CD4-positive, alpha-beta T cell (primary cell): Measurements from ENCODE around the gene ZNF512. TPM values are rescaled to one million over a fixed set of nuclear protein-coding genes. Genes with fewer than 3 reads are reported as not detected.

ENCODE experiments used
- ATAC-seq: fragments of 200-7000 bp; cut with Tn5 transposase; one replicate; pipeline ENCODE4 v1.10.0; 2022; ENCODE audit warnings: mild to moderate bottlenecking; ENCODE audit not compliant: poor library complexity
- CTCF ChIA-PET: fragments of 350-600 bp; sonication (Branson Sonifier 250); formaldehyde crosslinking; loops from one replicate; lab custom pipeline; 2021; ENCODE audit warnings: antibody characterized with exemption, inconsistent platforms; lab: Charles Lee
- POLR2A ChIA-PET: fragments of 350-600 bp; sonication (Branson Sonifier 250); formaldehyde crosslinking; loops from one replicate; lab custom pipeline; 2021; ENCODE audit warnings: antibody characterized with exemption, inconsistent platforms; lab: Charles Lee
- DNase-seq, 14 experiments: peaks; one replicate each; pipeline ENCODE4 v3.0.0-alpha.2; 2013 to 2020; ENCODE audit warnings: mixed read lengths in 2 of 14
- H3K27ac ChIP-seq, 2 donors: one replicate each; pipeline versions ENCODE4 v1.5.1 to v1.7.0; 2013; ENCODE audit warnings: low read length in 2 of 2, low read depth in 1 of 2, mild to moderate bottlenecking in 1 of 2
- H3K27me3 ChIP-seq, 2 experiments: 1 replicate in 1 of 2; 2 replicates in 1 of 2; pipeline versions ENCODE4 v1.6.1 to v1.7.0; 2013; ENCODE audit warnings: low read length in 2 of 2, control low read depth in 1 of 2, mild to moderate bottlenecking in 1 of 2, moderate library complexity in 1 of 2; ENCODE audit not compliant: insufficient read depth in 2 of 2, control insufficient read depth in 1 of 2
- H3K36me3 ChIP-seq: one replicate; pipeline ENCODE4 v1.6.1; 2013; ENCODE audit warnings: low read length, control low read depth; ENCODE audit not compliant: insufficient read depth
- H3K4me1 ChIP-seq: one replicate; pipeline ENCODE4 v1.6.1; 2013; ENCODE audit warnings: low read length, control low read depth; ENCODE audit not compliant: insufficient read depth
- H3K4me3 ChIP-seq: one replicate; pipeline ENCODE4 v1.5.1; 2013; ENCODE audit warnings: mild to moderate bottlenecking, low read length, moderate library complexity
- H3K9me3 ChIP-seq, 2 experiments: 1 replicate in 1 of 2; 2 replicates in 1 of 2; pipeline versions ENCODE4 v1.6.1 to v1.7.0; 2013; ENCODE audit warnings: low read length in 2 of 2, mild to moderate bottlenecking in 2 of 2, control low read depth in 1 of 2, moderate library complexity in 1 of 2; ENCODE audit not compliant: control insufficient read depth in 1 of 2, insufficient read depth in 1 of 2
- H3K27ac Mint-ChIP-seq: one replicate; pipeline ENCODE4 v1.8.0; 2020; ENCODE audit warnings: mixed read lengths
- H3K27me3 Mint-ChIP-seq: one replicate; pipeline ENCODE4 v1.8.0; 2021; ENCODE audit warnings: mixed read lengths
- H3K36me3 Mint-ChIP-seq: one replicate; pipeline ENCODE4 v1.8.0; 2021; ENCODE audit warnings: low read depth, mixed read lengths
- H3K4me1 Mint-ChIP-seq: one replicate; pipeline ENCODE4 v1.8.0; 2021; ENCODE audit warnings: low read depth, mixed read lengths
- H3K4me3 Mint-ChIP-seq: one replicate; pipeline ENCODE4 v1.8.0; 2020; ENCODE audit warnings: mild to moderate bottlenecking, mixed read lengths
- H3K9me3 Mint-ChIP-seq: one replicate; pipeline ENCODE4 v1.8.0; 2020; ENCODE audit warnings: mixed read lengths
- CTCF ChIP-seq: fragments of 200-600 bp; IDR thresholded peaks from one replicate; pipeline ENCODE4 v1.8.0; 2022; ENCODE audit warnings: antibody characterized with exemption, mild to moderate bottlenecking
- intact Hi-C, 2 experiments: fragments of 100-400 bp; cut with DNase I in 1 of 2; cut with micrococcal nuclease in 1 of 2; formaldehyde crosslinking; loops; one replicate each; pipeline versions ENCODE4 v1.15.1 to v1.9.0; 2023 to 2025; cut with DNase I, micrococcal nuclease
- total RNA-seq, 174 experiments: library from RNA in 2 of 174; stranded (reverse) in 2 of 174; gene quantifications; one replicate each; pipeline ENCODE4 v1.2.3 and lab custom pipeline; 2021 to 2026

Gene ZNF512
- total RNA-seq, 2 experiments from 2014 or later = 13.6 to 14.1 TPM

- DNase-seq = no peak
- Histone ChIP-seq H3K4me3 (no peak overlapping the region), H3K4me1 (no peaks in the 10 kb centered on the region), H3K36me3 (peaks cover 82% of the 10 kb centered on the region), H3K9me3 (no peaks in the 10 kb centered on the region), H3K27me3 (no peaks in the 10 kb centered on the region), H3K27ac (no peak overlapping the region)
- peaks cover 11% of the 10 kb centered on the region for H3K4me1 Mint-ChIP-seq
- intact Hi-C loops = no loop called here
- TF ChIP-seq CTCF = no peak
- H3K27me3 Mint-ChIP-seq = no peaks in the 10 kb centered on the region
- CTCF ChIA-PET = no interaction called here
- H3K9me3 Mint-ChIP-seq = no peaks in the 10 kb centered on the region
- ATAC-seq = no peak
- H3K4me3 Mint-ChIP-seq = no peak overlapping the region
- H3K27ac Mint-ChIP-seq = no peak overlapping the region
- peaks cover 95% of the 10 kb centered on the region for H3K36me3 Mint-ChIP-seq
- POLR2A ChIA-PET = interaction anchor here (1.3 kb wide), 1 partner anchor 8 kb away, joined by 3 read pairs; the partner anchor contains the start of gene SUPT7L
Observed at GRCh38 chr2:27655155-27655951, 72.5 kb downstream of the ZNF512 start.

GRCh38 chr2:27661371-27661770 is 78.5 kb downstream of the ZNF512 start:
- TF ChIP-seq CTCF = no peak
- ATAC-seq = no peak
- Mint-ChIP-seq H3K4me3 (peak overlapping the region; percentile 84), H3K4me1 (peaks cover 53% of the 10 kb centered on the region), H3K36me3 (peaks cover 76% of the 10 kb centered on the region), H3K27me3 (no peaks in the 10 kb centered on the region), H3K9me3 (no peaks in the 10 kb centered on the region), H3K27ac (peak overlapping the region; percentile 47)
- ChIA-PET POLR2A (no interaction called here), CTCF (interaction anchor here (1.1 kb wide), 1 partner anchor 42 kb away, joined by 3 read pairs; no protein-coding TSS in a partner anchor)
- intact Hi-C loops = loop anchor here in 1 of 2 experiments (5.0 to 10.0 kb wide), 5 partner anchors 79 to 1146 kb away; partner anchors contain the start of genes ATRAID, CAD, IFT172 and MRPL33
- Histone ChIP-seq H3K4me3 (no peak overlapping the region), H3K27me3 (no peaks in the 10 kb centered on the region), H3K27ac (no peak overlapping the region), H3K36me3 (peaks cover 53% of the 10 kb centered on the region), H3K9me3 (no peaks in the 10 kb centered on the region), H3K4me1 (peaks cover 26% of the 10 kb centered on the region)
- no peak for DNase-seq

GRCh38 chr2:27663285-27664153 is 80.7 kb downstream of the ZNF512 start, which contains the start of the genes SLC4A1AP and SUPT7L:
SLC4A1AP (plus strand) TSS chr2:27663889; CDS start chr2:27663915, 26 bp downstream.
SUPT7L (minus strand) TSS chr2:27663614; CDS start chr2:27662192, 1,422 bp downstream.
- ChIA-PET CTCF (interaction anchor here (1.6 to 7.2 kb wide), 3 partner anchors 19 to 40 kb away, joined by 5 to 49 read pairs (median 6); partner anchors contain the start of genes CCDC121 and GPN1), POLR2A (interaction anchor here (0.6 to 1.7 kb wide), 23 partner anchors 9 to 1232 kb away, joined by 3 to 20 read pairs (median 4); partner anchors contain the start of genes CCDC121, GPN1, GTF3C2 and MPV17)
- H3K9me3 Mint-ChIP-seq = no peaks in the 10 kb centered on the region
- H3K27ac Mint-ChIP-seq = peak within 1 kb of the TSS; percentile 93
- H3K4me3 ChIP-seq = peak within 1 kb of the TSS; percentile 91
- peaks cover 49% of the 10 kb centered on the region for H3K36me3 ChIP-seq
- H3K27ac ChIP-seq = peak within 1 kb of the TSS; percentile 90 to 96
- no peak for TF ChIP-seq CTCF
- intact Hi-C loops = loop anchor here (1.0 to 10.0 kb wide), 7 partner anchors 35 to 1144 kb away; partner anchors contain the start of genes ATRAID (in 1 of the 2), CAD (in 1 of the 2), CCDC121 (in 1 of the 2) and GPN1 (in 1 of the 2)
- H3K4me1 Mint-ChIP-seq = peaks cover 59% of the 10 kb centered on the region
- ATAC-seq (peak; percentile 79), DNase-seq (peak; percentile 60 to 89 (median 66))
- peak within 1 kb of the TSS; percentile 99 for H3K4me3 Mint-ChIP-seq
- no peaks in the 10 kb centered on the region for H3K9me3 ChIP-seq
- peaks cover 75% of the 10 kb centered on the region for H3K36me3 Mint-ChIP-seq
- H3K4me1 ChIP-seq = peaks cover 26% of the 10 kb centered on the region
- H3K27me3 Mint-ChIP-seq = no peaks in the 10 kb centered on the region
- H3K27me3 ChIP-seq = no peaks in the 10 kb centered on the region
